ENCODE data around the gene TLE3. TPM values are rescaled to one million over a fixed set of nuclear protein-coding genes. Genes with fewer than 3 reads are reported as not detected.
A peak's percentile ranks its signal among the peaks of the same experiment; 100 is the strongest.
"Not testable (repeated sequence)": the region's sequence is repeated elsewhere in the genome, so short reads cannot be mapped to it uniquely, and the experiment has no call there.

The TLE3 gene
- total RNA-seq, 4 donors from 2014 or later = 4.6 to 35.3 (median 13.3) TPM

DNA sequence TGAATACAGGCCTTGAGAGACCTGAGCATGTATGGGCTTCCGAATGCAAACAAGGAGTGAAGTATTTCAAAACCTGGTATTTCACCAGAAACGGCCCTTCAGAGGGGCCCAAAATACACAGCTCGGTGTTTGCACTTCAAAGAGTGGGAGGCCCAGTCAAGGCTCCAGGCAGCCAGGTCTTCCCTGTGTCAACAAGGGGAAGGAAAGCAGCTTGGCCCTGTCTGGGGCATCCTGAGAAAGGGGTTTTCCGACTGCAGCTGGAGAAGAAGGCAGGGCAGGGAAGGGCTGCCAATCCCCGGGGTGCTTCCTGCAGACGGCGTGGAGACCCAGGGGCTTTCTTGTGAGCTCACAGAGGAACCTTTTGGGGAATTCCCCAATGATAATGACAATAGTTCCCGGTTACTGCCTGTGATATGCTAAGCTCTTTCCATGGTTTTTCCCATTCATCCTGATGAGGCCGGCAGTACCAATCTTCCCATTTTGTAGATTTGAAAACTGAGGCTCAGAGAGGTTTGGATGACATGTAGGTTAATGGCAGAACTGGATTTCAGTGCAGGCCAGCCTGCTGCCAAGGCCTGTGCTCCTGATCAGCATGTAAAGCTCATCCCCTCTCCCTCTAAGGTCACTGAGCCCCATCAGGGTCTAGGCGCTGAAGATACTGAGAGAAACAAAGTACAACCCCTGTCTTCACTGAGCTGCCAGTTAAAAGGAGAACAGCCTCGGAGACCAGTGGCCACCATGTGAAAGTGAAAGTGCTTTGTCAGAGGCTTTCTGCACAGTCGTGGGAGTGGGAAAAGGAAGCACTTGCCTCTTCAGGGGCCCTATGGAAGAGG is 43.0 kb upstream of the TLE3 start:
- no peak overlapping the region for H3K27ac ChIP-seq
- ATAC-seq (peak in 1 of 2 donors; percentile 63), DNase-seq (no peak)
- H3K9me3 ChIP-seq = no peaks in the 10 kb centered on the region
- in situ Hi-C loops (cut with MboI; ENCODE audit: low sequenced_read_pairs in 4 of 4) = no loop called here
- peaks cover 0 to 5% of the 10 kb centered on the region in 2 donors for H3K4me1 ChIP-seq
- no peaks in the 10 kb centered on the region for H3K36me3 ChIP-seq
- no peak for TF ChIP-seq POLR2A (IDR thresholded peaks at IDR 0.05)
- TF ChIP-seq, protein P1, sequence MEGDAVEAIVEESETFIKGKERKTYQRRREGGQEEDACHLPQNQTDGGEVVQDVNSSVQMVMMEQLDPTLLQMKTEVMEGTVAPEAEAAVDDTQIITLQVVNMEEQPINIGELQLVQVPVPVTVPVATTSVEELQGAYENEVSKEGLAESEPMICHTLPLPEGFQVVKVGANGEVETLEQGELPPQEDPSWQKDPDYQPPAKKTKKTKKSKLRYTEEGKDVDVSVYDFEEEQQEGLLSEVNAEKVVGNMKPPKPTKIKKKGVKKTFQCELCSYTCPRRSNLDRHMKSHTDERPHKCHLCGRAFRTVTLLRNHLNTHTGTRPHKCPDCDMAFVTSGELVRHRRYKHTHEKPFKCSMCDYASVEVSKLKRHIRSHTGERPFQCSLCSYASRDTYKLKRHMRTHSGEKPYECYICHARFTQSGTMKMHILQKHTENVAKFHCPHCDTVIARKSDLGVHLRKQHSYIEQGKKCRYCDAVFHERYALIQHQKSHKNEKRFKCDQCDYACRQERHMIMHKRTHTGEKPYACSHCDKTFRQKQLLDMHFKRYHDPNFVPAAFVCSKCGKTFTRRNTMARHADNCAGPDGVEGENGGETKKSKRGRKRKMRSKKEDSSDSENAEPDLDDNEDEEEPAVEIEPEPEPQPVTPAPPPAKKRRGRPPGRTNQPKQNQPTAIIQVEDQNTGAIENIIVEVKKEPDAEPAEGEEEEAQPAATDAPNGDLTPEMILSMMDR (IDR thresholded peaks at IDR 0.05 in 4 of 5, conservative IDR thresholded peaks at IDR 0.05 in 1 of 5) = no peak
- H3K27me3 ChIP-seq = no peaks in the 10 kb centered on the region
- H3K4me3 ChIP-seq = peak overlapping the region in 2 of 4 donors; percentile 11 to 30
- intact Hi-C loops (cut with DNase I; ENCODE audit: low total_unique reads) = no loop called here

DNA sequence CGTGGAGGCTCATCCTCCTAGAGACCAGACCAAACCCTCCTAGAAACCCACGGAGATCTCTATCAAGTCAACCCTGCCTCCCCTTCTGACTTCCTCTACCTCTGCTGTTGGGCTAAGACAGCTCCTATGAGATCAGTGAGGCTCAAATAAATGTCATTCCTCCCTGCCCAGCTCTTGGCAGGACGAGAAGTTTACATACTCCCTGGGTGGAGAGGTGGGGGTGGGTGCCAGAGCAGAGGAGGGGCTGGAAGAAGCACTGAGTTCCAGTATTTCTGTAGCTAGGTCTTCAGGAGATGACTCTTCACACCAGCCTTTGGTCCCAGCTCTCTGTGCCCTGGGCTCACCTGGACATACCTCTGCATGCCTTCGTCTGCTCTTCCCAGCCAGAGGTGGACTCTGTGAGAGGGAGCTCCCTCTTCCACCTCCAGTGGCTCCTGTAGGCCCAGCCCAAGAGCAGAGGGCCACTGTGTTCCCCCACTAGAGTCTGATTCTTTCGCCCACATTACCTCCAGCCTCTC is 42.4 kb upstream of the TLE3 start:
- intact Hi-C loops (cut with DNase I; ENCODE audit: low total_unique reads) (no loop called here), in situ Hi-C loops (cut with MboI; ENCODE audit: low sequenced_read_pairs in 4 of 4) (no loop called here)
- no peak for TF ChIP-seq POLR2A (IDR thresholded peaks at IDR 0.05)
- TF ChIP-seq, protein P1 (IDR thresholded peaks at IDR 0.05 in 4 of 5, conservative IDR thresholded peaks at IDR 0.05 in 1 of 5) = no peak
- H3K9me3 ChIP-seq = no peaks in the 10 kb centered on the region
- peaks cover 0 to 5% of the 10 kb centered on the region in 2 donors for H3K4me1 ChIP-seq
- no peak overlapping the region for H3K4me3 ChIP-seq
- ATAC-seq = no peak
- no peaks in the 10 kb centered on the region for H3K27me3 ChIP-seq
- H3K27ac ChIP-seq = no peak overlapping the region
- no peaks in the 10 kb centered on the region for H3K36me3 ChIP-seq
- no peak for DNase-seq

DNA sequence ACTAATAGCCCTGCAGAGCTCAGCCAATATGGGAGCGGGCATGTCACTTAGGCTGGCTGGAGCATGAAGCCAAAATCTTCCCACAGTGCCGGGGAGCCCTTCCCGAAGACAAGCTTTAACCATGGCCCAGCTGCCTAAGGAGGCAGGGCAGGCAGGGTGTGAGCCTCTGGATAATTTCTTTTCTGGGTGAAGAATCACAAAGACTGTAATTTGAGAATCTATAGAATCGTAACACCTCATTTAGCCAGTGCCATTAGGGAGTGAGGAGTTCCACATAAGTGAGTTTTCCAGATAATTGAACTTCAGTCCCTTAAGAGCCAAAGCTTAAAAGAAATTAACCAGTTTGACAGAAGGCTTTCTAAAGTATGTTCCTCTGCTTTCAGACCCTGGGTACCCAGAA is 40.2 kb upstream of the TLE3 start:
- ATAC-seq = no peak
- in situ Hi-C loops (cut with MboI; ENCODE audit: low sequenced_read_pairs in 4 of 4) = loop anchor here in 1 of 4 donors (10.0 kb wide), 1 partner anchor 327 kb away; no protein-coding TSS in a partner anchor
- Histone ChIP-seq H3K9me3 (no peaks in the 10 kb centered on the region), H3K4me3 (no peak overlapping the region), H3K27me3 (no peaks in the 10 kb centered on the region), H3K27ac (no peak overlapping the region), H3K4me1 (peaks cover 0 to 7% of the 10 kb centered on the region in 2 donors), H3K36me3 (no peaks in the 10 kb centered on the region)
- intact Hi-C loops (cut with DNase I; ENCODE audit: low total_unique reads) = no loop called here
- no peak for DNase-seq
- TF ChIP-seq POLR2A (IDR thresholded peaks at IDR 0.05) = no peak
- TF ChIP-seq, protein P1 (IDR thresholded peaks at IDR 0.05 in 4 of 5, conservative IDR thresholded peaks at IDR 0.05 in 1 of 5) = no peak

DNA sequence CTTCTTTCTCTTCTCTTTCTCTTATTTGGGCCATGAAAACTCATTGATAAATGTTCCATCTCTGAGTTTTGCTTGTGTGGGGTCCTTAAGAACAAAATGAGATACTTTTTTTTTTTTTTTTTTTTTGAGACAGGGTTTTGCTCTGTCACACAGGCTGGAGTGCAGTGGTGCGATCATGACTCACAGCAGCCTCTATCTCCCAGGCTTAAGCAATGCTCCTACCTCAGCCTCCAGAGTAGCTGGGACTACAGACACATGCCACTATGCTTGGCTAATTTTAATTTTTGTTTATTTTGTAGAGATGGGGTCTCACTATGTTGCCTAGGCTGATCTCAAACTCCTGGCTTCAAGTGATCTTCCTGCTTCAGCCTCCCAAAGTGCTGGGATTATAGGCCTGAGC is 39.3 kb upstream of the TLE3 start:
- H3K4me1 ChIP-seq; H3K36me3 ChIP-seq; H3K27me3 ChIP-seq; ATAC-seq; H3K9me3 ChIP-seq; intact Hi-C loops (cut with DNase I; ENCODE audit: low total_unique reads); DNase-seq; H3K27ac ChIP-seq; H3K4me3 ChIP-seq: not testable (repeated sequence)
- in situ Hi-C loops (cut with MboI; ENCODE audit: low sequenced_read_pairs in 4 of 4) = loop anchor here in 1 of 4 donors (10.0 kb wide), 1 partner anchor 328 kb away; no protein-coding TSS in a partner anchor

DNA sequence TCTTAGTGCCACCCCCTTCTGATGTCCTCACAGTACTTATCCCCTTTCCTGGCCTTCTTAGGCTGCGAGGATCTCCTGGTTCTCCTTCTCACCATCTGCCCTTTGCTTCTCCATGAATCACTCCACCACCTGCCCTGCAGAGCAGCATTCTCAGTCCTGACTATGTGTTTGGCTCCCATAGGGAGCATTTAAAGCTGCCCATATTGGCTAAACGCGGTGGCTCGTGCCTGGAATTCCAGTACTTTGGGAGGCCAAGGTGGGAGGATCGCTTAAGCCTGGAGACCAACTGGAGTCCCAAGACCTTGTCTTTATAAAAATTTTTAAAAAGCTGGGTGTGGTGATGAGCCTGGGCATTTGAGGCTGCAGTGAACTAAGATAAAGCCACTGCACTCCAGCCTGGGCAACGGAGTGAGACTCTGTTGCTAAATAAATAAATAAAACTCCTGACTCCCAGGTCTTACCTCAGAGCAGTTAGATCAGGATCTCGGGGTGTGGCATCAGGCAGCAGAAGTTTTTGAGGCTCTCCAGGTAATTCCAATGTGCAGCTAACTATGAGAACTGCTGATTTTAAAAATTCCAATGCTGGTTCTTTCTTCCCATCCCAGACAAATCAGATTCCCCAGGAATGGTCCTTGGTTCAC is 36.2 kb upstream of the TLE3 start:
- Histone ChIP-seq H3K9me3 (no peaks in the 10 kb centered on the region), H3K4me1 (peaks cover 12 to 15% of the 10 kb centered on the region in 2 donors), H3K4me3 (no peak overlapping the region), H3K27ac (no peak overlapping the region), H3K36me3 (no peaks in the 10 kb centered on the region), H3K27me3 (no peaks in the 10 kb centered on the region)
- in situ Hi-C loops (cut with MboI; ENCODE audit: low sequenced_read_pairs in 4 of 4) (loop anchor here in 1 of 4 donors (10.0 kb wide), 1 partner anchor 331 kb away; no protein-coding TSS in a partner anchor), intact Hi-C loops (cut with DNase I; ENCODE audit: low total_unique reads) (no loop called here)
- DNase-seq (no peak), ATAC-seq (no peak)
- TF ChIP-seq, protein P1 (IDR thresholded peaks at IDR 0.05 in 4 of 5, conservative IDR thresholded peaks at IDR 0.05 in 1 of 5) = no peak
- TF ChIP-seq POLR2A (IDR thresholded peaks at IDR 0.05) = no peak

All from gastrocnemius medialis (tissue), 4 donors.